ENCODE results near the gene ABHD17C.

DNA sequence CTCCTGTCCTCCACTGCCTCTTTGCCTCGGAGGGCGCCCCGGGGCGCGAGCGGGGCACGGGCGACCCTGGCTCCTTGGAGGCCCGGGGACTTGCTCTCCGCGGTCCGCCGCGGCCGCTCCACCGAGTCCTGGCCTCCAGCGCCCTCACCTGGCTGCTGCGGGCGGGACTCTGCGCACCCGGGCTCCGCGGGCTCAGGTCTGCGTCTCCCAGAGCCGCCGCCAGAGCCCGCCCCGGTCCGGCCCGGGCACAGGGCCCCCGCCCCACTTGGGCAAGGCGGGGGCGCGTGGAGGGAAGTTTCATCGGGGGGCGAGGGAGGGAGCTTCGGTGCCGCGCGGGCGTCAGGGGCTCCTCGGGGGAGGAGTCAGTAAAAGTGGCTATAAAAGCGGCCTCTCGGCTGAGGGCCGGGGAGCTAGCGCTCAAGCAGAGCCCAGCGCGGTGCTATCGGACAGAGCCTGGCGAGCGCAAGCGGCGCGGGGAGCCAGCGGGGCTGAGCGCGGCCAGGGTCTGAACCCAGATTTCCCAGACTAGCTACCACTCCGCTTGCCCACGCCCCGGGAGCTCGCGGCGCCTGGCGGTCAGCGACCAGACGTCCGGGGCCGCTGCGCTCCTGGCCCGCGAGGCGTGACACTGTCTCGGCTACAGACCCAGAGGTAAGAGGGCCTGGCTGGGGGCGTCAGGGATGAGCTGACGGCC is 84.0 kb downstream of the ABHD17C start, which contains the start of gene CEMIP:
- TF ChIP-seq, protein P1, sequence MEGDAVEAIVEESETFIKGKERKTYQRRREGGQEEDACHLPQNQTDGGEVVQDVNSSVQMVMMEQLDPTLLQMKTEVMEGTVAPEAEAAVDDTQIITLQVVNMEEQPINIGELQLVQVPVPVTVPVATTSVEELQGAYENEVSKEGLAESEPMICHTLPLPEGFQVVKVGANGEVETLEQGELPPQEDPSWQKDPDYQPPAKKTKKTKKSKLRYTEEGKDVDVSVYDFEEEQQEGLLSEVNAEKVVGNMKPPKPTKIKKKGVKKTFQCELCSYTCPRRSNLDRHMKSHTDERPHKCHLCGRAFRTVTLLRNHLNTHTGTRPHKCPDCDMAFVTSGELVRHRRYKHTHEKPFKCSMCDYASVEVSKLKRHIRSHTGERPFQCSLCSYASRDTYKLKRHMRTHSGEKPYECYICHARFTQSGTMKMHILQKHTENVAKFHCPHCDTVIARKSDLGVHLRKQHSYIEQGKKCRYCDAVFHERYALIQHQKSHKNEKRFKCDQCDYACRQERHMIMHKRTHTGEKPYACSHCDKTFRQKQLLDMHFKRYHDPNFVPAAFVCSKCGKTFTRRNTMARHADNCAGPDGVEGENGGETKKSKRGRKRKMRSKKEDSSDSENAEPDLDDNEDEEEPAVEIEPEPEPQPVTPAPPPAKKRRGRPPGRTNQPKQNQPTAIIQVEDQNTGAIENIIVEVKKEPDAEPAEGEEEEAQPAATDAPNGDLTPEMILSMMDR (optimal IDR thresholded peaks at IDR 0.05 in 1 of 3, IDR thresholded peaks at IDR 0.05 in 1 of 3, conservative IDR thresholded peaks at IDR 0.05 in 1 of 3; ENCODE audit: extremely low read depth in 1 of 3, insufficient read depth in 2 of 3, low read length in 3 of 3), result peak; percentile 50 to 84 (median 83)
- no peak for TF ChIP-seq EZH2 (IDR thresholded peaks at IDR 0.05; ENCODE audit: low read length)

All from keratinocyte (primary cell).